Small intestine (tissue), 7 donors: ENCODE results near the gene ZNF438. TPM values are rescaled to one million over a fixed set of nuclear protein-coding genes. Genes with fewer than 3 reads are reported as not detected.

ENCODE experiments used
- DNase-seq, 2 donors: peaks; one replicate each; pipeline versions ENCODE4 v3.0.0 to v3.0.0-alpha.2; 2013
- FAIRE-seq: peaks from 2 replicates; lab custom pipeline; 2012; peaks lifted over from hg19 to GRCh38; lab: Jason Lieb, UNC
- H3K27ac ChIP-seq, 3 donors: one replicate each; pipeline ENCODE4 v1.5.1; 2013; ENCODE audit warnings: low read length in 2 of 3, mild to moderate bottlenecking in 2 of 3, control low read depth in 1 of 3, inconsistent platforms in 1 of 3, low read depth in 1 of 3, moderate library complexity in 1 of 3
- H3K27me3 ChIP-seq, 3 donors: one replicate each; pipeline ENCODE4 v1.6.1; 2013; ENCODE audit warnings: low read length in 3 of 3, inconsistent platforms in 1 of 3; ENCODE audit not compliant: control insufficient read depth in 3 of 3, insufficient read depth in 3 of 3
- H3K36me3 ChIP-seq, 3 donors: one replicate each; pipeline ENCODE4 v1.6.1; 2013; ENCODE audit warnings: low read length in 3 of 3, inconsistent platforms in 1 of 3, low read depth in 1 of 3, mild to moderate bottlenecking in 1 of 3, moderate library complexity in 1 of 3; ENCODE audit not compliant: control insufficient read depth in 3 of 3, insufficient read depth in 2 of 3
- H3K4me1 ChIP-seq, 3 donors: one replicate each; pipeline ENCODE4 v1.6.1; 2013; ENCODE audit warnings: low read length in 2 of 3, inconsistent platforms in 1 of 3, low read depth in 1 of 3, mild to moderate bottlenecking in 1 of 3, moderate library complexity in 1 of 3; ENCODE audit not compliant: control insufficient read depth in 3 of 3, insufficient read depth in 2 of 3
- H3K4me3 ChIP-seq, 3 donors: one replicate each; pipeline ENCODE4 v1.5.1; 2013; ENCODE audit warnings: low read length in 3 of 3, control low read depth in 1 of 3, inconsistent platforms in 1 of 3, low read depth in 1 of 3, mild to moderate bottlenecking in 1 of 3, moderate library complexity in 1 of 3
- H3K9me3 ChIP-seq, 2 donors: one replicate each; pipeline ENCODE4 v1.6.1; 2013; ENCODE audit warnings: low read depth in 1 of 2, low read length in 1 of 2; ENCODE audit not compliant: control insufficient read depth in 2 of 2, insufficient read depth in 1 of 2
- whole genome bisulfite sequencing, 3 donors: extraction: QIAGEN DNeasy Blood & Tissue Kit; methylation state at CpG; one replicate each; pipeline ENCODE4 v1.1.7; 2013; 5-methylcytosine and 5-hydroxymethylcytosine counted together
- polyA plus RNA-seq, 4 donors: library from polyadenylated mRNA; stranded (reverse) in 3 of 4; unstranded in 1 of 4; fragments of 200-250 nt in 3 of 4; fragments of 120-200 nt in 1 of 4; gene quantifications; one replicate each; pipeline versions ENCODE4 v1.2.1 to v1.2.3, GENCODE V29; 2013
- donor health status: healthy with polysubstance abuse.
- donor health status: control.
- donor health status: control.
- donor health status: Bipolar disorder and iron deficiency.
- donor health status: healthy.

Gene ZNF438
- polyA plus RNA-seq, 4 donors: 4.1 to 6.4 (median 5.5) TPM

DNA sequence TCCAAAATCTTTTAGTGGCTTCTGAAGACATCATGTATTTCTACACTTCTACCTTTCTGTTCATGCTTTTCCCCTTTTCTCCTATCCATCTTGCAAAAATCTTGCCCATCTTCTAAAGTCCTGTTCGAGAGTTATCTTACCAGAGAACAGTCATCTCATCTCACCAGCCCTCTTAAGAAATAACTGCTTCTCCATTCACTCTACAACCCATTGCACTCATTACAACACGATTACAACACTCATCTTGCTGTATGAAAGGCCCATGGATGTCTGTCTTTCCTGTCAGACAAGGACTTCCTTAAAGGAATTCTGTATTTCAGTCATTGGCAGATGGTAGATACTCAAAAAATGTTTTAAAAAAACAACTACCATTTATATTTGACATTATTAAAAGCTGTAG is 30.8 kb downstream of the ZNF438 start:
- H3K27me3 ChIP-seq: no peaks in the 10 kb centered on the region
- H3K9me3 ChIP-seq: no peaks in the 10 kb centered on the region
- DNase-seq: peak in 1 of 2 donors; percentile 15
- H3K36me3 ChIP-seq: no peaks in the 10 kb centered on the region
- 80 to 82% (median 81%) methylated on average over 2 of the region's 2 CpGs for WGBS, 3 donors
- no peak overlapping the region for H3K4me3 ChIP-seq
- peaks cover 5 to 10% (median 6%) of the 10 kb centered on the region in 3 donors for H3K4me1 ChIP-seq
- FAIRE-seq: no peak
- H3K27ac ChIP-seq: no peak overlapping the region

DNA sequence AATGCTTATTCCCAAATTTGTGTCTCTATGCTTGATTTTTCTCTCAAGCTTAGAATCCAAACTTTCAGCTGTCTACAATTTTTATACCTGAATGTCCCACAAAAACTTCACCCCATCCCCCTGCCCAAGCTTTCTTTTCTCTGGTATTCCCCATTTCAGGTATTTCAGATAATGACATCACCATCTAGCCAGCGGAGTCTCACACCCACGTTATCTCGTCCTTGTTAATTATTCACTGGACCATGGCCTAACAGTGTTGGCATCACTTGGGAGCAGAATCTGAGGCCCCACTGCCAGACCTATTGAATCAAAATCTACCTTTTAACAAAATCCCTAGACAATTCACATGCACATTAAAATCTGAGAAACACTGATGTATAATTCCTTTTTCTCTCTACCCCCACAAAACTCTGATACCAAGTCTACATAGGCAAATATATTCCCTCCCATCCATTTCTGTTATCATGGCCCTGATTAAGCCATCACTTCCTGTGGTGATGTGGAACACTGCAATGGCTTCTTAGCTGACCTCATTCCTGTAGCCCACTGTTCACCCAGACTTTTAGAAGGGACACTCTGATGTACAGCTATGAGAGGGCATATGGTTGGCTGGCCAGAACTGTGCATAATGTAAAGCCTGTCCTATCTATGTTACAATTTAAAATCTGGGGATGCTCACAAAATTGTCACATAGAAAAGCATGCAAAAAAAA is 31.4 kb downstream of the ZNF438 start:
- no peaks in the 10 kb centered on the region for H3K9me3 ChIP-seq
- DNase-seq (peak; percentile 69 to 79), FAIRE-seq (no peak)
- no peaks in the 10 kb centered on the region for H3K36me3 ChIP-seq
- H3K4me3 ChIP-seq: no peak overlapping the region
- no peaks in the 10 kb centered on the region for H3K27me3 ChIP-seq
- H3K4me1 ChIP-seq: peaks cover 5 to 10% (median 6%) of the 10 kb centered on the region in 3 donors
- peak overlapping the region in 2 of 3 donors; percentile 32 to 71 for H3K27ac ChIP-seq
- 25 to 60% (median 32%) methylated on average over 3 of the region's 3 CpGs for WGBS, 3 donors

DNA sequence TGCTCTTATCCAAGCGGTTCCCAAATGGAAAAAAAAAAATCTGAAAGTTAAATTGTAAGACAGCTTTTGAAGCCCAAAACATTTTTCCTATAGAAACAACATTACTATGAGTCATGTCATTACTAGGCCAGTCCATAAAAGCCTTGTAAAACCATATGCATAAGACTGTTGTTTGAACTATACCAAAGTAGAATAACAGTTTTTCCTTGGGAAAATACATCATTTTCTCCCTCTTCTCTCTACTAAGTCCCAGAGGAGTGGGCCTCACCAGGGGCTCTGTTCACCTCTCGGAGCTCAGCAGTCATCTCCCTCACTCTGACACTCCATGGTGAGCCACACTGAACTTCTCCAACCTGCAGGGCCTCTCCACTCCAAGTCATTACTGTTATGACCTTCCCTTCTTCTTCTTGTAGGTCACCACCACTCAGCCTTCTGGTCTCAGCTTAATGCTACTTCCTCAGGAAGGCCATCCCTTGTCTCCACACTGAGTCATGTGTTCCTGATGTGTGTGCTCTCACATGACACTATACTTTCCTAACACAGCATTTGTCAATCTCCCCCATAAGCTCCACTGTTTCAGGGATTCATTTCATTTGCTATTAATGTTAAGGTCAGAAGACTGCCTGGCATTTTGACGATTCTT is 32.5 kb downstream of the ZNF438 start:
- 75 to 80% (median 76%) methylated on average over 3 of the region's 3 CpGs for WGBS, 3 donors
- Histone ChIP-seq H3K27ac (peak overlapping the region; percentile 43 to 75 (median 71)), H3K4me1 (peaks cover 3 to 10% (median 5%) of the 10 kb centered on the region in 3 donors), H3K9me3 (peaks cover 0 to 7% of the 10 kb centered on the region in 2 donors), H3K36me3 (peaks cover 0 to 4% (median 0%) of the 10 kb centered on the region in 3 donors), H3K27me3 (no peaks in the 10 kb centered on the region), H3K4me3 (no peak overlapping the region)
- DNase-seq: peak; percentile 45 to 52
- FAIRE-seq: no peak

- DNase-seq (no peak), FAIRE-seq (no peak)
- H3K27me3 ChIP-seq: no peaks in the 10 kb centered on the region
- H3K36me3 ChIP-seq: peaks cover 0 to 6% (median 0%) of the 10 kb centered on the region in 3 donors
- H3K4me1 ChIP-seq: peaks cover 3 to 10% (median 5%) of the 10 kb centered on the region in 3 donors
- no peak overlapping the region for H3K4me3 ChIP-seq
- WGBS, 3 donors: 90 to 92% (median 90%) methylated on average over 3 of the region's 3 CpGs
- H3K27ac ChIP-seq: no peak overlapping the region
- peaks cover 0 to 18% of the 10 kb centered on the region in 2 donors for H3K9me3 ChIP-seq
Observed at GRCh38 chr10:30997536-30998235, 34.0 kb downstream of the ZNF438 start.

- Histone ChIP-seq H3K4me1 (peaks cover 1 to 9% (median 7%) of the 10 kb centered on the region in 3 donors), H3K36me3 (peaks cover 0 to 6% (median 0%) of the 10 kb centered on the region in 3 donors), H3K27ac (no peak overlapping the region), H3K9me3 (peaks cover 0 to 18% of the 10 kb centered on the region in 2 donors), H3K27me3 (no peaks in the 10 kb centered on the region), H3K4me3 (no peak overlapping the region)
- FAIRE-seq: no peak
- no peak for DNase-seq
Observed at GRCh38 chr10:30996481-30997005, 35.1 kb downstream of the ZNF438 start.

DNA sequence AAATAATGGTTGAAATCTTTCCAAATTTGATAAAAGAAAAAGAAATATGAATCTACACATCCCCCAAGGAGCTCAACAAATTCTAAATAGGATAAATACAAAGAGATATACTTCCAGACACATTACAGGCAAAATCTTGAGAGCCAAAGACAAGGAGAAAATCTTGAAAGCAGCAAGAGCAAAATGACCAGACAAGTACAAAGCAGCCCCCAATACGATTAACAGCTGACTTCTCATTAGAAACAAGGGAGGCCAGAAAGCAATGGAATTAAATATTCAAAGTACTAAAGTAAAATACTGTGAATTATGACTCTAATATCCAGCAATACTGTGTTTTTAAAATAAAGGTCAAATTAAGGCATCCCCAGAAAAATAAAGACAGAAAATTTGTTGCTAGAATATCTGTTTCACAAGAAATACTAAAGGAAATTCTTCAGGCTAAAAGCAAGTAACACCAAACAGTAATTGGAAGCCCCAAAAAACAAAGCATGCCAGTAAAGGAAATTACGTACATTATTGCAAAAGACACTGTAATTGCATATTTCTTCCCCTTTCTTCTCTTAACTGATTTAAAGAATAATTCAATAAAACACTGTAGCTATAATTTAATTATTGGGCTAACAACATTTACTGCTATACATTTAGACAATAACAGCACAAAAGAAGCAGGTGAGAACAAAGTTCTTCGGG is 36.4 kb downstream of the ZNF438 start:
- 92 to 96% (median 94%) methylated on average over 3 of the region's 3 CpGs for WGBS, 3 donors
- no peak overlapping the region for H3K4me3 ChIP-seq
- FAIRE-seq (no peak), DNase-seq (no peak)
- peaks cover 0 to 18% of the 10 kb centered on the region in 2 donors for H3K9me3 ChIP-seq
- H3K4me1 ChIP-seq: peaks cover 3 to 14% (median 5%) of the 10 kb centered on the region in 3 donors
- no peaks in the 10 kb centered on the region for H3K27me3 ChIP-seq
- H3K27ac ChIP-seq: no peak overlapping the region
- peaks cover 0 to 6% (median 0%) of the 10 kb centered on the region in 3 donors for H3K36me3 ChIP-seq

DNA sequence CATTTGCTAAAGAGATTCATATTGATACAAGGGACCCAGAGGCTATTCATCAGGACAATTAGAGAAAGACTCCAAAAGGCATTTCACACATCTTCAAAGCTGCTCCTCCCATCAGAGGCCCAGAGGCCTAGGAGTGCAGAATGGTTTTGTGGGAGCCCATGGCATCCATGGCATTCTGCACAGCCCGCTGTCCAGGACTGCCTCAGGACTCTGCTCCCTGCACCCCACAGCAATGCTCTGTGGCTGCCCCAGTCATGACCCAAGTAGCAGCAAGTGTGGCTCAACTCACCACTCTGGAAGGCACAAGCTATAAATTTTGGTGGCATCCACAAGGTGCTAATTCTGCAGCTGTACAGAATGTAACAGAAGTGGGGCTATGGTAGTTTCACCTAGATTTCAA is 38.5 kb downstream of the ZNF438 start:
- H3K27me3 ChIP-seq: no peaks in the 10 kb centered on the region
- no peak overlapping the region for H3K27ac ChIP-seq
- DNase-seq: no peak
- H3K9me3 ChIP-seq: peaks cover 0 to 18% of the 10 kb centered on the region in 2 donors
- 93 to 95% (median 94%) methylated on average over 1 of the region's 1 CpG for WGBS, 3 donors
- FAIRE-seq: no peak
- peaks cover 0 to 9% (median 3%) of the 10 kb centered on the region in 3 donors for H3K4me1 ChIP-seq
- no peak overlapping the region for H3K4me3 ChIP-seq
- H3K36me3 ChIP-seq: peaks cover 0 to 6% (median 0%) of the 10 kb centered on the region in 3 donors
